HL-60 (cell line): ENCODE measurements around the gene SPTAN1.

Experiments
- CTCF ChIP-seq: IDR thresholded peaks from one replicate; pipeline ENCODE4 v1.5.1; 2011; ENCODE audit warnings: low read length, control low read depth, inconsistent platforms; ENCODE audit not compliant: insufficient read depth
- GABPA ChIP-seq: IDR thresholded peaks from 2 replicates; pipeline ENCODE4 v1.6.1; 2012; ENCODE audit warnings: low read depth
- POLR2AphosphoS5 ChIP-seq: IDR thresholded peaks from 2 replicates; pipeline ENCODE4 v1.6.1; 2012; ENCODE audit warnings: low read depth

- TF ChIP-seq GABPA = no peak
- TF ChIP-seq CTCF = no peak
- no peak for TF ChIP-seq POLR2AphosphoS5
These were observed 36.3 kb downstream of the SPTAN1 start for GRCh38 chr9:128588581-128589233.
